Gastrocnemius medialis (tissue), 4 donors: Measurements from ENCODE around the gene ANAPC13.

Experiments used
- CTCF ChIP-seq, 5 experiments: fragments of 450-650 bp in 3 of 5; fragments of 200-600 bp in 2 of 5; sonication (generic) in 2 of 5; IDR thresholded peaks in 4 of 5; conservative IDR thresholded peaks in 1 of 5; 1 replicate in 4 of 5; 2 replicates in 1 of 5; pipeline ENCODE4 v1.5.1; 2016 to 2019; ENCODE audit warnings: antibody characterized with exemption in 5 of 5, mild to moderate bottlenecking in 3 of 5, moderate library complexity in 3 of 5
- POLR2A ChIP-seq, 2 donors: fragments of 450-650 bp; IDR thresholded peaks; one replicate each; pipeline ENCODE4 v1.6.1; 2017; ENCODE audit warnings: antibody characterized with exemption in 2 of 2, mild to moderate bottlenecking in 2 of 2, moderate library complexity in 2 of 2

GRCh38 chr3:134445636-134446035 lies 40.1 kb downstream of the ANAPC13 start:
- TF ChIP-seq CTCF (IDR thresholded peaks at IDR 0.05 in 4 of 5, conservative IDR thresholded peaks at IDR 0.05 in 1 of 5) (no peak), POLR2A (IDR thresholded peaks at IDR 0.05) (no peak)
